Heart left ventricle (tissue), 16 donors: Measurements from ENCODE around the gene SLC25A6. TPM values are rescaled to one million over a fixed set of nuclear protein-coding genes. Genes with fewer than 3 reads are reported as not detected.

ENCODE experiments used
- ATAC-seq, 4 donors: fragments of 200-7000 bp; cut with Tn5 transposase; one replicate each; pipeline ENCODE4 v1.9.1; 2020 to 2022; ENCODE audit warnings: moderate library complexity in 4 of 4, mild to moderate bottlenecking in 3 of 4, moderate number of reproducible peaks in 1 of 4
- DNase-seq, 5 donors: peaks; one replicate each; pipeline ENCODE4 v3.0.0-alpha.2; 2020
- H3K27ac ChIP-seq, 12 donors: fragments of 200-600 bp; sonication (generic) in 4 of 12; one replicate each; pipeline versions ENCODE4 v1.5.0 to v1.8.0; 2016 to 2022; ENCODE audit warnings: mild to moderate bottlenecking in 2 of 12
- H3K27me3 ChIP-seq, 9 donors: fragments of 200-600 bp; sonication (generic) in 2 of 9; one replicate each; pipeline versions ENCODE4 v1.5.1 to v1.8.0; 2016 to 2022; ENCODE audit warnings: mild to moderate bottlenecking in 3 of 9
- H3K36me3 ChIP-seq, 9 donors: fragments of 200-600 bp; sonication (generic) in 2 of 9; one replicate each; pipeline versions ENCODE4 v1.5.0 to v1.8.0; 2018 to 2022; ENCODE audit warnings: mild to moderate bottlenecking in 2 of 9
- H3K4me1 ChIP-seq, 12 donors: fragments of 200-600 bp; sonication (generic) in 4 of 12; one replicate each; pipeline versions ENCODE4 v1.5.0 to v1.8.0; 2016 to 2022; ENCODE audit warnings: mild to moderate bottlenecking in 3 of 12
- H3K4me3 ChIP-seq, 12 donors: fragments of 200-600 bp; sonication (generic) in 4 of 12; one replicate each; pipeline versions ENCODE4 v1.5.0 to v1.8.0; 2017 to 2022; ENCODE audit warnings: mild to moderate bottlenecking in 9 of 12, moderate library complexity in 4 of 12
- H3K9me3 ChIP-seq, 12 donors: fragments of 200-600 bp; sonication (generic) in 4 of 12; one replicate each; pipeline versions ENCODE4 v1.5.0 to v1.8.0; 2016 to 2022; ENCODE audit warnings: mild to moderate bottlenecking in 1 of 12
- POLR2A ChIP-seq, 2 donors: fragments of 450-650 bp; IDR thresholded peaks; one replicate each; pipeline ENCODE4 v1.6.1; 2017; ENCODE audit warnings: antibody characterized with exemption in 2 of 2, mild to moderate bottlenecking in 2 of 2, moderate library complexity in 2 of 2
- WGBS, 4 donors: extraction: QIAGEN DNeasy Blood & Tissue Kit in 2 of 4; methylation state at CpG; one replicate each; pipeline versions ENCODE4 v1.1.5 to v1.1.7; 2013 to 2018; 5-methylcytosine and 5-hydroxymethylcytosine counted together
- intact Hi-C, 10 donors: fragments of 100-400 bp; cut with DNase I; formaldehyde crosslinking; loops; one replicate each; pipeline versions ENCODE4 v1.11.1 to v1.14.2; 2022
- polyA plus RNA-seq, 2 donors: library from polyadenylated mRNA; stranded (reverse); fragments of 200-250 nt; gene quantifications; one replicate each; pipeline ENCODE4 v1.2.3, GENCODE V29; 2013
- total RNA-seq, 9 donors: library from RNA; depleted of rRNA in 2 of 9; stranded (reverse); fragments of >200 nt in 2 of 9; fragmentation: NEBNext Ultra II Directional in 3 of 9; extraction: Animal tissue kit (Norgen Biotek cat#: 25700) in 3 of 9; gene quantifications; one replicate each; pipeline versions ENCODE4 v1.1.0 to v1.2.4, GENCODE V29; 2016 to 2023
- TF ChIP-seq, protein P1 (sequence below), 12 donors: fragments of 200-600 bp; sonication (generic) in 4 of 12; IDR thresholded peaks; one replicate each; pipeline versions ENCODE4 v1.5.0 to v1.8.0; 2018 to 2022; ENCODE audit warnings: antibody characterized with exemption in 12 of 12, mild to moderate bottlenecking in 5 of 12
- donor health status: ischemic (EF 13 %, LVEDD 7.1; RV severe dilation, severe dysfunction).
- donor health status: healthy with polysubstance abuse.
- donor health status: DM: no; HTN: yes; CAD: no.
- donor health status: DM: no; HTN: no; CAD: no.
- donor health status: ischemic (EF 25% LVEDD 6.9; RV normal size, moderate dysfunction).
- donor health status: ischemic (EF 25% LVEDD 5.7; RV mildly dilated, moderate dysfunction).
- donor health status: healthy.
- donor health status: DM: yes; HTN: yes; CAD: no.
- donor health status: ischemic (EF 35%, LVEDD 5.7; RV mildly dilated, moderate dysfunction).
- donor health status: nonischemic (EF 11% LVEDD 7.7; RV severe dilation, severe dysfunction).
- donor health status: DM: yes; HTN: yes; CAD: no.
- donor health status: PGD.
- donor health status: ischemic (EF 29% LVEDD 5.4; RV normal size, mild dysfunction).
- donor health status: nonischemic (EF 23%, LVEDD 6.1; RV moderate dilation, normal function).

SLC25A6 gene
- total and polyA plus RNA-seq, 11 donors: 78.2 to 232 (median 129) TPM

GRCh38 chrX:1361910-1362309, 30.0 kb downstream of the SLC25A6 start:
- H3K4me3 ChIP-seq: no peak overlapping the region
- ATAC-seq: no peak
- intact Hi-C loops: no loop called here
- no peak overlapping the region for H3K27ac ChIP-seq
- H3K27me3 ChIP-seq: no peaks in the 10 kb centered on the region
- 93 to 97% (median 95%) methylated on average over 2 of the region's 2 CpGs for WGBS, 4 donors
- peaks cover 3 to 57% (median 18%) of the 10 kb centered on the region in 9 donors for H3K36me3 ChIP-seq
- H3K9me3 ChIP-seq: peaks cover 0 to 16% (median 6%) of the 10 kb centered on the region in 12 donors
- DNase-seq: no peak
- H3K4me1 ChIP-seq: no peaks in the 10 kb centered on the region
- TF ChIP-seq, protein P1, sequence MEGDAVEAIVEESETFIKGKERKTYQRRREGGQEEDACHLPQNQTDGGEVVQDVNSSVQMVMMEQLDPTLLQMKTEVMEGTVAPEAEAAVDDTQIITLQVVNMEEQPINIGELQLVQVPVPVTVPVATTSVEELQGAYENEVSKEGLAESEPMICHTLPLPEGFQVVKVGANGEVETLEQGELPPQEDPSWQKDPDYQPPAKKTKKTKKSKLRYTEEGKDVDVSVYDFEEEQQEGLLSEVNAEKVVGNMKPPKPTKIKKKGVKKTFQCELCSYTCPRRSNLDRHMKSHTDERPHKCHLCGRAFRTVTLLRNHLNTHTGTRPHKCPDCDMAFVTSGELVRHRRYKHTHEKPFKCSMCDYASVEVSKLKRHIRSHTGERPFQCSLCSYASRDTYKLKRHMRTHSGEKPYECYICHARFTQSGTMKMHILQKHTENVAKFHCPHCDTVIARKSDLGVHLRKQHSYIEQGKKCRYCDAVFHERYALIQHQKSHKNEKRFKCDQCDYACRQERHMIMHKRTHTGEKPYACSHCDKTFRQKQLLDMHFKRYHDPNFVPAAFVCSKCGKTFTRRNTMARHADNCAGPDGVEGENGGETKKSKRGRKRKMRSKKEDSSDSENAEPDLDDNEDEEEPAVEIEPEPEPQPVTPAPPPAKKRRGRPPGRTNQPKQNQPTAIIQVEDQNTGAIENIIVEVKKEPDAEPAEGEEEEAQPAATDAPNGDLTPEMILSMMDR (IDR thresholded peaks at IDR 0.05): no peak
- no peak for TF ChIP-seq POLR2A (IDR thresholded peaks at IDR 0.05)

GRCh38 chrX:1361275-1361674, 30.6 kb downstream of the SLC25A6 start:
- intact Hi-C loops: no loop called here
- H3K4me1 ChIP-seq: no peaks in the 10 kb centered on the region
- peaks cover 0 to 16% (median 6%) of the 10 kb centered on the region in 12 donors for H3K9me3 ChIP-seq
- no peak for ATAC-seq
- DNase-seq: peak in 1 of 5 donors; percentile 11
- no peak overlapping the region for H3K4me3 ChIP-seq
- TF ChIP-seq, protein P1 (IDR thresholded peaks at IDR 0.05): no peak
- no peak for TF ChIP-seq POLR2A (IDR thresholded peaks at IDR 0.05)
- no peaks in the 10 kb centered on the region for H3K27me3 ChIP-seq
- H3K27ac ChIP-seq: no peak overlapping the region
- peaks cover 3 to 59% (median 18%) of the 10 kb centered on the region in 9 donors for H3K36me3 ChIP-seq
- 78 to 90% (median 86%) methylated on average over 12 of the region's 12 CpGs for WGBS, 4 donors

DNA sequence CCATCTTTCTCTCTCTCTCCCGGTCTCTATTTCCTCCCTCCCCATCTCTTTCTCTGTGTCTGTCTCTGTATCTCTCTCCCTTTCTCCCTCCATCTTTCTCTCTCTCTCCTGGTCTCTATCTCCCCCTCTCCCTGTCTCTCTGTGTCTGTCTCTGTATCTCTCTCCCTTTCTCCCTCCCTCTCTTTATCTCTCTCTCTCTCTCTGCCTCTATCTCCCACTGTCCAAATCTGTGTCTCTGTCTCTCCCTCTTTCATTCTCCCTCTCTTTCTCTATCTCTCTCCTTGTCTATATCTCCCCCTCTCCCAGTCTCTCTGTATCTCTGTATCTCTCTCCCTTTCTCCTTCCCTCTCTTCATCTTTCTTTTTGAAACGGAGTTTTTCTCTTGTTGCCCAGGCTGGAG, 31.7 kb downstream of the SLC25A6 start:
- Histone ChIP-seq H3K9me3 (peaks cover 0 to 16% (median 6%) of the 10 kb centered on the region in 12 donors), H3K27me3 (no peaks in the 10 kb centered on the region), H3K4me3 (no peak overlapping the region), H3K27ac (no peak overlapping the region), H3K36me3 (peaks cover 3 to 59% (median 18%) of the 10 kb centered on the region in 9 donors), H3K4me1 (peaks cover 0 to 5% (median 0%) of the 10 kb centered on the region in 12 donors)
- no peak for DNase-seq
- WGBS, 4 donors: 85 to 90% (median 87%) methylated on average over 2 of the region's 2 CpGs
- intact Hi-C loops: no loop called here
- TF ChIP-seq POLR2A (IDR thresholded peaks at IDR 0.05): no peak
- TF ChIP-seq, protein P1 (IDR thresholded peaks at IDR 0.05): no peak
- no peak for ATAC-seq

GRCh38 chrX:1359477-1359873, 32.4 kb downstream of the SLC25A6 start:
- H3K27ac ChIP-seq: no peak overlapping the region
- no peak for ATAC-seq
- H3K36me3 ChIP-seq: peaks cover 3 to 53% (median 18%) of the 10 kb centered on the region in 9 donors
- no peak for DNase-seq
- intact Hi-C loops: no loop called here
- H3K27me3 ChIP-seq: no peaks in the 10 kb centered on the region
- TF ChIP-seq, protein P1 (IDR thresholded peaks at IDR 0.05): no peak
- no peak for TF ChIP-seq POLR2A (IDR thresholded peaks at IDR 0.05)
- H3K4me3 ChIP-seq: no peak overlapping the region
- H3K4me1 ChIP-seq: peaks cover 0 to 5% (median 0%) of the 10 kb centered on the region in 12 donors
- peaks cover 0 to 16% (median 6%) of the 10 kb centered on the region in 12 donors for H3K9me3 ChIP-seq
- WGBS, 4 donors: 74 to 89% (median 87%) methylated on average over 4 of the region's 4 CpGs
